GM12878 (cell line): ENCODE data around the gene TBC1D10B. TPM values are rescaled to one million over a fixed set of nuclear protein-coding genes. Genes with fewer than 3 reads are reported as not detected.
A peak's percentile ranks its signal among the peaks of the same experiment; 100 is the strongest.

Source experiments
- CHD4 ChIP-seq: fragments of 200-600 bp; sonication (generic); IDR thresholded peaks from 2 replicates; pipeline ENCODE4 v1.6.1; 2016; ENCODE audit warnings: mild to moderate bottlenecking
- ETV6 ChIP-seq, 2 experiments: fragments of 450-650 bp in 1 of 2; IDR thresholded peaks in 1 of 2; conservative IDR thresholded peaks in 1 of 2; 2 replicates each; pipeline ENCODE4 v1.6.1; 2014; ENCODE audit warnings: antibody characterized with exemption in 1 of 2, borderline replicate concordance in 1 of 2, low read depth in 1 of 2, mild to moderate bottlenecking in 1 of 2, moderate library complexity in 1 of 2
- JUND ChIP-seq: IDR thresholded peaks from 2 replicates; pipeline ENCODE4 v1.6.1; 2012; ENCODE audit warnings: low read depth, mild to moderate bottlenecking, low read length, improper control_type of control experiment, moderate library complexity
- KAT2A ChIP-seq: conservative IDR thresholded peaks from 2 replicates; pipeline ENCODE4 v1.6.1; 2011; ENCODE audit warnings: low read depth, low read length; ENCODE audit not compliant: control insufficient read depth
- NRF1 ChIP-seq: conservative IDR thresholded peaks from 2 replicates; pipeline ENCODE4 v1.6.1; 2011; ENCODE audit warnings: mild to moderate bottlenecking, low read depth, low read length, improper control_type of control experiment
- RFX5 ChIP-seq: IDR thresholded peaks from 2 replicates; pipeline ENCODE4 v1.6.1; 2011; ENCODE audit warnings: low read depth, low read length, improper control_type of control experiment
- RUNX3 ChIP-seq: IDR thresholded peaks from 2 replicates; pipeline ENCODE4 v1.6.1; 2012; ENCODE audit warnings: low read length, inconsistent platforms
- SMARCA5 ChIP-seq: fragments of 450-650 bp; IDR thresholded peaks from 2 replicates; pipeline ENCODE4 v1.6.1; 2017; ENCODE audit warnings: mild to moderate bottlenecking
- SMC3 ChIP-seq: IDR thresholded peaks from 2 replicates; pipeline ENCODE4 v1.6.1; 2011; ENCODE audit warnings: low read length, improper control_type of control experiment, borderline replicate concordance
- polyA plus RNA-seq, 11 experiments: library from polyadenylated mRNA; depleted of rRNA in 4 of 11; unstranded in 6 of 11; stranded (reverse) in 5 of 11; fragments of >200 nt; fragmentation: Nextera tagmentation in 4 of 11; fragmentation: Illumina TruSeq in 1 of 11; extraction: Ambion mirVana in 4 of 11; extraction: Trizol in 1 of 11; gene quantifications; 1 replicate in 1 of 11; 2 replicates in 10 of 11; pipeline versions ENCODE4 v1.2.1 to v1.2.3, GENCODE V29; 2011 to 2016; ENCODE audit warnings: inconsistent platforms in 2 of 11, missing spikeins in 2 of 11, low read depth in 1 of 11
- total RNA-seq, 4 experiments: library from RNA; depleted of rRNA in 3 of 4; stranded (reverse); fragments of >200 nt in 3 of 4; fragmentation: Illumina TruSeq in 1 of 4; extraction: Trizol in 1 of 4; gene quantifications; 2 replicates each; pipeline versions ENCODE4 v1.2.1 to v1.2.3, GENCODE V29; 2013 to 2021
- TF ChIP-seq, protein P1 (sequence below): fragments of 450-650 bp; formaldehyde crosslinking; IDR thresholded peaks from 2 replicates; pipeline ENCODE4 v1.4.0; 2022; ENCODE audit warnings: mild to moderate bottlenecking, moderate library complexity
- TF ChIP-seq, protein P2 (sequence below): fragments of 450-650 bp; IDR thresholded peaks from 2 replicates; pipeline ENCODE4 v1.6.1; 2017; ENCODE audit warnings: borderline replicate concordance
- TF ChIP-seq, protein P3 (sequence below): fragments of 150-350 bp; IDR thresholded peaks from 2 replicates; pipeline ENCODE4 v1.6.1; 2016; ENCODE audit warnings: low read depth, low read length
- TF ChIP-seq, protein P4 (sequence below): fragments of 450-650 bp; IDR thresholded peaks from 2 replicates; pipeline ENCODE4 v1.6.1; 2017; ENCODE audit warnings: mild to moderate bottlenecking, moderate library complexity
- TF ChIP-seq, protein P5 (sequence below): IDR thresholded peaks from 2 replicates; pipeline ENCODE4 v1.6.1; 2011; ENCODE audit warnings: borderline replicate concordance, low read depth, mild to moderate bottlenecking, moderate library complexity, low read length; ENCODE audit not compliant: insufficient read depth, poor library complexity, severe bottlenecking

TBC1D10B gene
- total and polyA plus RNA-seq, 10 of the 15 experiments (the other 5 are each of a cell fraction or from before 2014, with no cell fraction given): 2.2 to 51.2 (median 11.6) TPM

DNA sequence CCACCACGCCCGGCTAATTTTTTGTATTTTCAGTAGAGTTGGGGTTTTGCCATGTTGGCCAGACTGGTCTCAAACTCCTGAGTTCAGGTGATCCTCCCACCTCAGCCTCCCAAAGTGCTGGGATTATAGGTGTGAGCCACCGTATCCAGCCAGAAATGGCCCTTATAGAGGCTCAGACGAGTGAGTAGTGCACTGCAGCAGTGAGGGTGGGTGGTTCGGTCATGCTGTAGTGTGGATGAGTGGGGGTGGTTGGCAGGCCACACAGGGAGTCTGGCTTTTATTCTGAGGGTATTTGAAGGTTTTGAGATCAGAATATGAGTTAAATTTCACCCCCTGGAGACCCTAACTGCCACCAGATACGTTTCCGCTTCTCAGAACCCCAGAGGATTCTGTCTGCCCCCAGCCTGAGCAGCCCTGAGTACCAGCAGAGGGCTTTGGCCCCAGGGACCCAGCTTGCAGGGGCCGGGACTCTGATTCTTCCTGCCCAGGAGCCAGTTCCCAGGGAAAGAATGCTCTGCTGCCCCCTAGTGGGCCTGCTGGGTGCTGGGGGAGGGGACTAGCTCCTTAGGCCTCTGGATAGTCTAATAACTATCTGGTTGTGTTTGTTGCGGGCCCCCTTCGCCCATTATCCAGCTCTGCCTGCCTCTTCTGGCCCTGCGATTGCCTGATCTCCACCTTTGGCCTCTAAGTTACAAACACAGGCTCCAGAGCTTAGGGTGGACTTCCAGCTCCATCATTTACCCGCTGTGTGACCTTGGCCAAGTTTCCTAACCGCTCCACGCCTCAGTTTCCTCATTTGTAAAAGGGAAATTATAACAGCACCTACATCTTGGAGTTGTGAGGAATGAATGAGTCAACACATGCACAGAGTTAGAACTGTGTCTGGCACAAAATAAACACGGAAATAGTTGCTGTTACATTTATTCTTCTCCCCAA lies 39.1 kb upstream of the TBC1D10B start (continued):
- TF ChIP-seq, protein P1, sequence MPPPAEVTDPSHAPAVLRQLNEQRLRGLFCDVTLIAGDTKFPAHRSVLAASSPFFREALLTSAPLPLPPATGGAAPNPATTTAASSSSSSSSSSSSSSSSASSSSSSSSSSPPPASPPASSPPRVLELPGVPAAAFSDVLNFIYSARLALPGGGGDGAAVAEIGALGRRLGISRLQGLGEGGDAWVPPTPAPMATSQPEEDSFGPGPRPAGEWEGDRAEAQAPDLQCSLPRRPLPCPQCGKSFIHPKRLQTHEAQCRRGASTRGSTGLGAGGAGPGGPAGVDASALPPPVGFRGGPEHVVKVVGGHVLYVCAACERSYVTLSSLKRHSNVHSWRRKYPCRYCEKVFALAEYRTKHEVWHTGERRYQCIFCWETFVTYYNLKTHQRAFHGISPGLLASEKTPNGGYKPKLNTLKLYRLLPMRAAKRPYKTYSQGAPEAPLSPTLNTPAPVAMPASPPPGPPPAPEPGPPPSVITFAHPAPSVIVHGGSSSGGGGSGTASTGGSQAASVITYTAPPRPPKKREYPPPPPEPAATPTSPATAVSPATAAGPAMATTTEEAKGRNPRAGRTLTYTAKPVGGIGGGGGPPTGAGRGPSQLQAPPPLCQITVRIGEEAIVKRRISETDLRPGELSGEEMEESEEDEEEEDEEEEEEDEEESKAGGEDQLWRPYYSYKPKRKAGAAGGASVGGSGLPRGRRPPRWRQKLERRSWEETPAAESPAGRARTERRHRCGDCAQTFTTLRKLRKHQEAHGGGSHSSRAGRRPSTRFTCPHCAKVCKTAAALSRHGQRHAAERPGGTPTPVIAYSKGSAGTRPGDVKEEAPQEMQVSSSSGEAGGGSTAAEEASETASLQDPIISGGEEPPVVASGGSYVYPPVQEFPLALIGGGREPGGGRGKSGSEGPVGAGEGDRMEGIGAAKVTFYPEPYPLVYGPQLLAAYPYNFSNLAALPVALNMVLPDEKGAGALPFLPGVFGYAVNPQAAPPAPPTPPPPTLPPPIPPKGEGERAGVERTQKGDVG (CRISPR knock-in tag): no peak
- TF ChIP-seq JUND (no peak), CHD4 (no peak), KAT2A (no peak), SMARCA5 (peak; percentile 92), NRF1 (no peak), RFX5 (no peak), SMC3 (peak; percentile 74), RUNX3 (0 out of 2 replicates have a peak, but pooled peaks have one; percentile 15), ETV6 (conservative IDR thresholded peaks at IDR 0.05 in 1 of 2, IDR thresholded peaks at IDR 0.05 in 1 of 2; ENCODE audit: borderline replicate concordance in 1 of 2, low read depth in 1 of 2) (no peak)
- TF ChIP-seq, protein P2, sequence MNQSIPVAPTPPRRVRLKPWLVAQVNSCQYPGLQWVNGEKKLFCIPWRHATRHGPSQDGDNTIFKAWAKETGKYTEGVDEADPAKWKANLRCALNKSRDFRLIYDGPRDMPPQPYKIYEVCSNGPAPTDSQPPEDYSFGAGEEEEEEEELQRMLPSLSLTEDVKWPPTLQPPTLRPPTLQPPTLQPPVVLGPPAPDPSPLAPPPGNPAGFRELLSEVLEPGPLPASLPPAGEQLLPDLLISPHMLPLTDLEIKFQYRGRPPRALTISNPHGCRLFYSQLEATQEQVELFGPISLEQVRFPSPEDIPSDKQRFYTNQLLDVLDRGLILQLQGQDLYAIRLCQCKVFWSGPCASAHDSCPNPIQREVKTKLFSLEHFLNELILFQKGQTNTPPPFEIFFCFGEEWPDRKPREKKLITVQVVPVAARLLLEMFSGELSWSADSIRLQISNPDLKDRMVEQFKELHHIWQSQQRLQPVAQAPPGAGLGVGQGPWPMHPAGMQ: no peak
- TF ChIP-seq, protein P3, sequence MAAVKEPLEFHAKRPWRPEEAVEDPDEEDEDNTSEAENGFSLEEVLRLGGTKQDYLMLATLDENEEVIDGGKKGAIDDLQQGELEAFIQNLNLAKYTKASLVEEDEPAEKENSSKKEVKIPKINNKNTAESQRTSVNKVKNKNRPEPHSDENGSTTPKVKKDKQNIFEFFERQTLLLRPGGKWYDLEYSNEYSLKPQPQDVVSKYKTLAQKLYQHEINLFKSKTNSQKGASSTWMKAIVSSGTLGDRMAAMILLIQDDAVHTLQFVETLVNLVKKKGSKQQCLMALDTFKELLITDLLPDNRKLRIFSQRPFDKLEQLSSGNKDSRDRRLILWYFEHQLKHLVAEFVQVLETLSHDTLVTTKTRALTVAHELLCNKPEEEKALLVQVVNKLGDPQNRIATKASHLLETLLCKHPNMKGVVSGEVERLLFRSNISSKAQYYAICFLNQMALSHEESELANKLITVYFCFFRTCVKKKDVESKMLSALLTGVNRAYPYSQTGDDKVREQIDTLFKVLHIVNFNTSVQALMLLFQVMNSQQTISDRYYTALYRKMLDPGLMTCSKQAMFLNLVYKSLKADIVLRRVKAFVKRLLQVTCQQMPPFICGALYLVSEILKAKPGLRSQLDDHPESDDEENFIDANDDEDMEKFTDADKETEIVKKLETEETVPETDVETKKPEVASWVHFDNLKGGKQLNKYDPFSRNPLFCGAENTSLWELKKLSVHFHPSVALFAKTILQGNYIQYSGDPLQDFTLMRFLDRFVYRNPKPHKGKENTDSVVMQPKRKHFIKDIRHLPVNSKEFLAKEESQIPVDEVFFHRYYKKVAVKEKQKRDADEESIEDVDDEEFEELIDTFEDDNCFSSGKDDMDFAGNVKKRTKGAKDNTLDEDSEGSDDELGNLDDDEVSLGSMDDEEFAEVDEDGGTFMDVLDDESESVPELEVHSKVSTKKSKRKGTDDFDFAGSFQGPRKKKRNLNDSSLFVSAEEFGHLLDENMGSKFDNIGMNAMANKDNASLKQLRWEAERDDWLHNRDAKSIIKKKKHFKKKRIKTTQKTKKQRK: no peak
- TF ChIP-seq, protein P4, sequence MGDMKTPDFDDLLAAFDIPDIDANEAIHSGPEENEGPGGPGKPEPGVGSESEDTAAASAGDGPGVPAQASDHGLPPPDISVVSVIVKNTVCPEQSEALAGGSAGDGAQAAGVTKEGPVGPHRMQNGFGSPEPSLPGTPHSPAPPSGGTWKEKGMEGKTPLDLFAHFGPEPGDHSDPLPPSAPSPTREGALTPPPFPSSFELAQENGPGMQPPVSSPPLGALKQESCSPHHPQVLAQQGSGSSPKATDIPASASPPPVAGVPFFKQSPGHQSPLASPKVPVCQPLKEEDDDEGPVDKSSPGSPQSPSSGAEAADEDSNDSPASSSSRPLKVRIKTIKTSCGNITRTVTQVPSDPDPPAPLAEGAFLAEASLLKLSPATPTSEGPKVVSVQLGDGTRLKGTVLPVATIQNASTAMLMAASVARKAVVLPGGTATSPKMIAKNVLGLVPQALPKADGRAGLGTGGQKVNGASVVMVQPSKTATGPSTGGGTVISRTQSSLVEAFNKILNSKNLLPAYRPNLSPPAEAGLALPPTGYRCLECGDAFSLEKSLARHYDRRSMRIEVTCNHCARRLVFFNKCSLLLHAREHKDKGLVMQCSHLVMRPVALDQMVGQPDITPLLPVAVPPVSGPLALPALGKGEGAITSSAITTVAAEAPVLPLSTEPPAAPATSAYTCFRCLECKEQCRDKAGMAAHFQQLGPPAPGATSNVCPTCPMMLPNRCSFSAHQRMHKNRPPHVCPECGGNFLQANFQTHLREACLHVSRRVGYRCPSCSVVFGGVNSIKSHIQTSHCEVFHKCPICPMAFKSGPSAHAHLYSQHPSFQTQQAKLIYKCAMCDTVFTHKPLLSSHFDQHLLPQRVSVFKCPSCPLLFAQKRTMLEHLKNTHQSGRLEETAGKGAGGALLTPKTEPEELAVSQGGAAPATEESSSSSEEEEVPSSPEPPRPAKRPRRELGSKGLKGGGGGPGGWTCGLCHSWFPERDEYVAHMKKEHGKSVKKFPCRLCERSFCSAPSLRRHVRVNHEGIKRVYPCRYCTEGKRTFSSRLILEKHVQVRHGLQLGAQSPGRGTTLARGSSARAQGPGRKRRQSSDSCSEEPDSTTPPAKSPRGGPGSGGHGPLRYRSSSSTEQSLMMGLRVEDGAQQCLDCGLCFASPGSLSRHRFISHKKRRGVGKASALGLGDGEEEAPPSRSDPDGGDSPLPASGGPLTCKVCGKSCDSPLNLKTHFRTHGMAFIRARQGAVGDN: no peak; the same call in 1 of the 2 replicates
- TF ChIP-seq, protein P5, sequence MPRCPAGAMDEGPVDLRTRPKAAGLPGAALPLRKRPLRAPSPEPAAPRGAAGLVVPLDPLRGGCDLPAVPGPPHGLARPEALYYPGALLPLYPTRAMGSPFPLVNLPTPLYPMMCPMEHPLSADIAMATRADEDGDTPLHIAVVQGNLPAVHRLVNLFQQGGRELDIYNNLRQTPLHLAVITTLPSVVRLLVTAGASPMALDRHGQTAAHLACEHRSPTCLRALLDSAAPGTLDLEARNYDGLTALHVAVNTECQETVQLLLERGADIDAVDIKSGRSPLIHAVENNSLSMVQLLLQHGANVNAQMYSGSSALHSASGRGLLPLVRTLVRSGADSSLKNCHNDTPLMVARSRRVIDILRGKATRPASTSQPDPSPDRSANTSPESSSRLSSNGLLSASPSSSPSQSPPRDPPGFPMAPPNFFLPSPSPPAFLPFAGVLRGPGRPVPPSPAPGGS: no peak
